Measurements from ENCODE around the gene GLO1.

Gene GLO1
- 108 to 149 reads per million in 2 experiments for total RNA-seq

DNA sequence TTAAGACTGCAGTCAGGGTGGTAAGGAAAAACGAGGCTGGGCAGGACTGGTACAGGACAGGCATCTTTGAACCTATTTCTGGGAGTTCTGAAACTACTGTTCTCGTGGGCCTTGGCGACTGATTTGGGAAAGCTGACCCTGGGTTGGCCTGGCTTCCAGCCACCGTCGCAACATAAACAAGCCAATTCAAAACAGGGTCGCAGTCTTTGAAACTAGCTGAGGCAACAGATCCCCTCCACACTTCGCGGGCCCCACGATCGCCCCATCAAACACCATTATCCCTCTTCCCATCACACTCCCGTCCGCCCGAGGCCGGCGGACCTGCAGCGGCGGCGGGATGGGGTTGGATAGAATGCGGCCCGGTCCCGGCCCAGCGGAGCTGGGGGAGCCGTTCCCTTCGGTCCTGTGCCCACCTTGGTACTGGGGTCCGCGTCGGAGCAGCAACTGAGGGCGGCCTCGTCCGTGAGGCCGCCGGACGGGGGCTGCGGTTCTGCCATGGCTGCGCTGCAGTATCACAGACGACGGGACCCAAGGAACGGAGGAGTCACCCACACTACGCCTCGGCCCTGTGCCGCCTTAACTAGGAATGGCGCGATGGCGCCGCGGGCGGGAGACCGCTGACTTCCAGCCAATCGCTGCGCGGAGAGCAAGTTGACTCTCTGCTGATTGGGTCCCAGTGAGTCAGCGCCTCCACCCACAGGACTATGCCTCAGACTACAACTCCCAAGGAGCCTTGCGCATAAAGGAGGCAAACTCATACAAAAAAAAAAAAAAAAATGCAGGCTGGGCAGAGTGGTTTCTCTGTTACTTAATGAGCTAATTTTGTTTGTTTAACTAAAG is at the start of gene GLO1:
TSS of gene GLO1 (minus strand) at position 588 of the 840 bp plus-strand sequence. CDS start at position 497, 91 bp downstream.
- peak; percentile 94 for DNase-seq (ENCODE audit: low read depth)

DNA sequence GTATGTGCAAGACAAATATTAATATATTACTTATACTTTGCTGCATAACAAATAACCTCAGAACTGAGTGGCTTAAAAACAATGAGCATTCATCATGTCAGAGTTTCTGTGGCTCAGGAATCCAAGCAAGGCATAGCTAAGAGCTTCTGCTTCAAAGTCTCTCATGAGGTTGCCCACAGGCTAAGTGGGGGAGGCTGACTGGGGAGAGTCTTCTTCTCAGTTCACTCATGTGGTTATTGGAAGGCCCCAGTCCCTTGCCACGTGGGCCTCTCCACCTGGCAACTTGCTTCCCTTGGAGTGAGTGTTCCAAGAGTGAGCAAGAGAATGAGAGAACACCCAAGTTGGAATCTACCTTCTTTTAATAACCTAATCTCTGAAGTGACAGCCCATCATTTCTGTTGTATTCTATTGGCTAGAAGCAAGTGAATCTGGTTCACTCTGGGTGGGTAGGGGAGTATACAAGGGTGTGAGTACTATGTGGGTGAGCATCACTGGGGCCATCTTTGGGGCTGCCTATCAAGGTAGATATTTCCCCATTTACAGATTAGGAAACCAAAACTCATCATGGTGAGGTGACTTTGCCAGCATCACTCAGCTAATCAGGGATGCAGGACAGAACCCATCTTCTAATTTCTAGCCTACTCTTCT is 48.1 kb upstream of the GLO1 start:
- no peak for DNase-seq (ENCODE audit: low read depth)

DNA sequence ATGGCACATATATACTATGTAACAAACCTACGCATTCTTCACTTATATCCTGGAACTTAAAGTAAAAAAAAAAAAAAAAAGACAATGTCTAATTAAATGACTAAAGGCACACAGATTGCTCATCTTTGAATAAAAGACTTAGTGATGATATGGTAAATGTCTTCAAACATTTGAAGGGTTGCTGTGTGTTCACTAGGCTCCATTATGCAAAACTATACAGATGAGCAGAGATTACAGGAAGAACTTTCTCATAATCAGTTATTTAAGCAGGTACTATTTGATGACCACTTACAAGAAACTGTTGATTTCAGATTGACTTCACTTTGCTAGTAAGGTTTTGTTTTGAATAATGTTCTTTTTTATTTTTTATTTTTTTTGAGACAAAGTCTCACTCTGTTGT is 46.5 kb upstream of the GLO1 start:
- no peak for DNase-seq (ENCODE audit: low read depth)

DNA sequence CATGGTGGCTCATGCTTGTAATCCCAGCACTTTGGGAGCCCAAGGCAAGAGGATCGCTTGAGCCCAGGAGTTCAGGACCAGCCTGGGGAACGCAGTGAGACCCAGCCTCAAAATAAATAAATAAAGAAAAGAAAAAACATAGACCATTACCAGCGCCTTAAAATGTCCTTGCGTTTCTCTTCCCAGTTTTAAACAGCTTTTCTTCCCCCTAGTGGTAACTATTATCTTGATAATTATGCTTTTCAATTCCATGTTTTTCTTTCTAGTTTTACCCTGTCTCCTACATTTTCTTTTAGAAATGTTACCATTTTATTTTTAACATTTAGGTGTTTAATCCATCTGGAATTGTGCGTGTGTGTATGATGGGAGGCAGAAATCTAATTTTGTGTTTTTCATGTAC is 36.6 kb upstream of the GLO1 start:
- no peak for DNase-seq (ENCODE audit: low read depth)

DNA sequence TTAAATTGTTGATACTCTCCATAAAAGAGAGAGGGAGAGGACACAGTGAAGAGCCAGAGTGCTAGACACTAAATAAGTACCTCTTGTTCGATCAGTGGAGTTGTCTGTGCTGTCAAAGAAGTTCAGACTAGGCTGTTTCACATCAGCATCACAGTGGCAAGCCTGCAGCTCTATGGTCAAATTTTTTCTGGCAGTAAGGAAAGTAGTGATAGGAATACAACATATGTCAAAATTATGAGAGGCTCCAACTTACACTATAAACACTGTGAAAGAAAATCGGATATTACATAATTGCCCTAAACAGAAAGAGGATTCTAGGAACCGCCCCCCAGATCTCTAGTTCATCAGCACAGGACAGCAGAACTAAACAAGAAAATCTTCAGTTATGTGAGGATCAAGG is 35.3 kb upstream of the GLO1 start:
- no peak for DNase-seq (ENCODE audit: low read depth)

DNA sequence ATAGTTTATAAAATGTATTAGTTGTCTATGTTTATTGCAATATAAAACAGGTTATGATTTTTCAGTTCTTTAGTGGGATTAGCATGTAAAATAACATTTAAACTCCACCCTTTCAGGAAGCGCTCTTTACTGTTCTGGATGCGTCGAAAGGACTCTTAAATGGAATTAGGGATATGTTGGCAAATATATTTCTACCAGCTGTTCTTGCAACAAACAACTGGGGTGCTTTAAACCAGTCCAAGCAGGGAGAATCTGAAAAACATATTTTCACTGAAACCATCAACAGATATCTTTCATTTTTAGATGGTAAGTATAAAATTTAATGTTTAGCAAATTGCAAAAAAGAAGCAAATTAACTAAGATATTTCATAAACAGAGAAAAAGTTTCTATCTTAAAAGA is 34.0 kb upstream of the GLO1 start:
- no peak for DNase-seq (ENCODE audit: low read depth)

DNA sequence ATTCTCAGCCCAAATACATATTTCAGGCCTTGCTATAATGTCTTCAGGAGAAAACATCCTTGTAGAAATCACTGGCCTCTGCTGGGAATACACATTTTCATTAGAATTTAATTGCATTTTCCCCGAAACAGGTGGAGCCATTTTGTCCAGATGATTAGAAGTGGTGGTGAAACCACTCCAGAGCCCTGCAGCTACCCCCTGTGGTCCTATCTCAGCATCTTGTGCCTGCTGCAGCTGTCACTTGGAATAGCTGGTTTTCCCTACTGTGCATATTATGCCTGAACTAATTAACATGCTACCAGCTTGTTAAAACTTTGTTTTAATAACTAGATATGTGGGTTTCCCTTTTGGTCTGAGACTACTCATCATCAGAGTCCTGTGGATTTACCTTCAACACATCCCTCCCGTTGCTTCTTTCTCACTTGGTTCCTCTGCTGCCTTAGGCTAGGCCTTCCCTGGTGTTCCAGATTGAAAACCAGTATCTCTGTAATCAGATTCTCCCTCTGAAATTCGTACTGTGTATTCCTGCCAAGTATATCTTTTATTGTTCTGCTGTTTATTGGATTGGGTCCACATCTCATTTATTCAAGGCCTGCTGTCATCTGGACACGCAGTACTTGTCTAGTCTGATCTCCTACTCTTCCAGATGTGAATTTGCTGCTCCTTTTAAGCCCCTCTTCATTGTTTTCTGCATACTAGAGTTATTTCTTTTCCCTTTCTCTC is 27.4 kb upstream of the GLO1 start:
- DNase-seq (ENCODE audit: low read depth): no peak

DNA sequence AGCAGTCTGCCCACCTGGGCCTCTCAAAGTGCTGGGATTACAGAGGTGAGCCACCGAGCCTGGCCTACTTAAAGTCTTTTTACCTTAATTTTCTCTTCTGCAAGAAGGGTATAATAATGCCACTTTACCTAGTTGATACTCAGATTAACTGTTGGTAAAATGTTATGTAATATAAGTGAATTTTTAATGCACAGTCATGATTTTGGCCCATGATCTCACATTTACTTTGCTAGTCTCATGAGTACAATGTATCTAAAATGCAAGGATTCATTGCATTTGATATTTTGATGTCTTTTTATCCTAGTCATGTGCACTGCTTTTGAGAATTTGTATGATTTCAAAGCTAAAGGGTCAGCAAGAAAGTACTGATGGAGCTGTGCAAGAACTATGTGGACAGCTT is 25.3 kb upstream of the GLO1 start:
- no peak for DNase-seq (ENCODE audit: low read depth)

DNA sequence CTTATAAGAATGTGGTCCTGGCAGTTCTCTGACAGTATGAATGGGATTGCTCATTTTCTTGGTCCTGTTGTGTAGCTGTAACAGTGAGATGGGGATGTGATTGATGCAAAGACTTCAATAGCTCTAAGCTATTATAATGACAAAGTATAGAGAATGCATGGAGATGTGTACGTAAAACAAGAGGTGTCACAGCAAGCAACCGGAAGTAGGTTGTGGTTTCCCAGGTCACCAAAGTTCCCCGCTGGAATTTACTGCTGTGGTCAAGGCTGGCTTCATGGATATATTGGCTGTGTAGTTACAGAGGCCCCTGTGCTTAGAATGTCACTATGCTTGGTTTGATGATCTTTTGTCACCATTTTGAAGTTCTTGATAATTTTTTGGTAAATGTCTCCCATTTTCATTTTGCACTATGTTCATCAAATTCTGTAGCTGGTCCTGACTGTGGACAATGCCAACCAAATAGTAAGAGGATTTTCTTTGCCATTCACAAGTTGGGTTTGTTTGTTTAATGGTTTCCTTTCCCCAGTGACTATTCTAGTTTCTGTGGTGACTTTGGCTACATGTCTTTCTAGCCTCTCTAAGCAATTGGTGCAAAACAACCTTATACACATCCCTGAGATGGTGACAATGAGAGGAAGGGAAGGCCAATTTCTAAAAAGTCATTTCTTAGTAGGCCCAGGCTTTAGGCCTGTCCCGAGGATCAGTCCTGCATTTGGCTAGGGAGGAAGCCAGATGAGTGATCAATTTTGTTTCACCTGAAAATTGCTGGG is 22.7 kb upstream of the GLO1 start:
- no peak for DNase-seq (ENCODE audit: low read depth)

DNA sequence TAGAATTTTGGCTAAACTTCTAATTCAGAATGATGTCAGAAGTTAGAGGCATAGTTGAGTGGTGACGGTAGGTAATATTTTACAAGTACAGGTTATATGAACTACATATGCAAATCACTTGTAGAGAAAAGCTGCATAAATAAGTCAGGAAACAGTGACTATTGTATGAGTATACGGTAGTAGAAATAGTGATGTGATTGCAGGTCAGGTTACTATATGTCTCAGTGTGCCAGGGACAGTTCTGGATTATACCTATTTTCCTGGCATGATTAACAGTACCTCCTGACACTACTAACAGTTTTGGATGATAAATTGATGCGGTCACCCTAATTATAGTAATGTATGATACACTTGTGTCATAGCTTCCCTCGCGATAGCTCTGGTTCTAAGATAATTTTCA is 21.4 kb upstream of the GLO1 start:
- no peak for DNase-seq (ENCODE audit: low read depth)

DNA sequence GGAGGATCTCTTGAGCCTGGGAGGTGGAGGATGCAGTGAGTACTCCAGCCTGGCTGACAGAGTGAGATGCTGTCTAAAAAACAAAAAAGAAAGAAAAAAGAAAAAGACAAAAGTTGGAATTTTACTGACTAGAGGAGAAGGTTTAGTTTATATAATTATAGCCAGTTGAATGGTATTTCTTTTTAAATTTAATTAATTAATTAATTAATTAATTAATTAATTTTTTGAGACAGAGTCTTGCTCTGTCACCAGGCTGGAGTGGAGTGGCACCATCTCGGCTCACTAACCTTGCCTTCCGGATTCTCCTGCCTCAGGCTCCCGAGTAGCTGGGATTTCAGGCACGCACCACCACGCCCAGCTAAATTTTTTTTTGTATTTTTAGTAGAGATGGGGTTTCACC is 20.8 kb upstream of the GLO1 start:
- DNase-seq (ENCODE audit: low read depth): no peak

DNA sequence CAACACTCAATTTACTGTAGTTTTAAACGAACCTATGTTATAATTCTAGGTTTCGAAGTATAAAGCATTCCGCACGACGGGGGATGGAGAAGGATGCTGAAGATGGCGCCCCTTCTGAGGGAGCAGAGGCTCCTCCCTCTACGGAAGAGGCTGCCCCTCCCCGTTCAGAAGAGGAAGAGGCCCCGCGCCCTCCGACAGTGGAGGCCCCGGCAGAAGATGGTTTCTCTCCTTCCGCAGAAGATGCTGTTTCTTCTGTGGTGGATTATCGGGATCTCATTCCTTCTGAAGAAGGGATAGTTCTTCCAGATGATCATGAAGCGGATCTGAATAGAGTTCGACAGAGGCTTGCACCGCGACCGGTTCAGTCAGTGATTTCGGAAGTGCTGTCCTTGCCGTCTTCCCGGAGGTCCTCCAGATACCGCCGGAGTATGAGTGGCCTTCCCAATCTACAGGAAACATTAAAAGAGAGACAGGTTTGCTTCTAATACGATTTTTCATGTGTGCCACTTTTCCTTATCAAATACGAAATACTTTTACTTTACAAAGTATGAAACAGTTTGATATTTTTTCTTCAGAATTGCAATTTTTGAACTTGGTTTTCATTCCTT is 19.9 kb upstream of the GLO1 start:
- DNase-seq (ENCODE audit: low read depth): no peak

DNA sequence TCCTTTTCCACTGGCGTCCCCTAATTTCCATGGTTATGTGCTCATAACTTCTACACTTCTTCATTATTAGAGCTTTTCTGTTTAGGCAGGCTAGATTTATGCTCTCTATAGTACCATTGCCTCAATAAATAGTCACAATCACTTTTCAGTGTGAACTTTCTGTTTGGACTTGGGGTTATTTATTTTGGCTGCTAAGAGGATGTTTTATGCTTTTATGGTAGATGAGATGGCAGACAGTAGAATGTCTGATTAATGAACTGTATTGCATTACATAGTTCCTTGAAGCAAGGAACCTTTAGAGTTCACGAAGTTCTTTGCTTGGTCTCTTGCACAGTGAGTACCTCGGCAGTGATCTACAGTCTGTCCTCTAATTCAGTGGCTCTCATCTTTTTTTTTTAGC is 19.1 kb upstream of the GLO1 start:
- DNase-seq (ENCODE audit: low read depth): no peak

DNA sequence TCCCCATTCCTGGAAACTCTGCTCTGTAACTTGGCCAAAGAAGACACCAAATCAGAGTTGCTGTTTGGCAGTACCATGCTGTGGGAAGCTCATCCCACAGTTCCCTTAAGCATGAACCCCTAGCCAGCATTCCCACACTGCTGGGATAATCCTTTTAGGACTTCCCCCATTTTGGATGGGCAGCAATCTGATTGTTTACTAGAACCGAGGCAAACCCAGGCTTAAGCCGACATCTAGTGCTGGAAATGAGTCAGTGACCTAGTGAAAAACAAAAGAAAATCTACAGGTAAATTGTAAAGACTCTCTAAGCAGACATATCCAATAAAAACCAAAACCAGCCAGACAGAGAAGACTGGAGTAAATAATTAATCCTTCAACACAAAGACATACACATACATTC is 17.4 kb upstream of the GLO1 start:
- DNase-seq (ENCODE audit: low read depth): no peak

DNA sequence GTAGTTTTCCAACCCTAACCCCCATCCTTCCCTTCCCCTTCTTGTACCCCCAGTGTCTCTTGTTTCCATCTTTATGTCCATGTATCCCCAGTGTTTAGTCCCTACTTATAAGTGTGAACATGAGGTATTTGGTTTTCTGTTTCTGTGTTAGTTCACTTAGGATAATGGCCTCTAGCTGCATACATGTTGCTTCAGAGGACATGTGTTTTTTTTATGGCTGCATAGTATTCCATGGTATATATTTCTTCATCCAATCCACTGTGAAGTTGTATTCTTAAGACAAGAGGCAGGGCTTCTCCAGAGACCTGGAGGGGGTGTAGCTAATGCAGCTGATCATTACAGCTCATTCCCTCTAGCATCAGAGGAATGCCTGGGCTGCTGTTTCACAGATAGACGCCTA is 16.4 kb upstream of the GLO1 start:
- DNase-seq (ENCODE audit: low read depth): no peak

DNA sequence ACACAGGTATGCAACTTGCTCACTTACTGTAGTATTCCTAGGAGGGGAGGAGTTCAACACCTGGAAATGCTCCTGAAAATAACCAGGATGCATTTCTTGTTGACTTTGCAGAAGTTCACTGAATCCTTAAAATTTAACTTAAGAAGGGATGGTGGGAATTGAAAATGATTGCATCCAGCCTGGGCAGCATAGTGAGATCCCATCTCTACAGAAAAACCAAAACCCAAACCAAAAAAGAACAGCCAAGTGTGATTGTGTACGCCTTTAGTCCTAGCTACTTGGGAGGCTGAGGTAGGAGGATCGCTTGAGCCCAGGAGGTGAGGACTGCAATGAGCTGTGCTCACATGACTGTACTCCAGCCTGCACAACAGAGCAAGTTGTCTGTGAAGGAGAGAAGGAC is 13.9 kb upstream of the GLO1 start:
- no peak for DNase-seq (ENCODE audit: low read depth)

DNA sequence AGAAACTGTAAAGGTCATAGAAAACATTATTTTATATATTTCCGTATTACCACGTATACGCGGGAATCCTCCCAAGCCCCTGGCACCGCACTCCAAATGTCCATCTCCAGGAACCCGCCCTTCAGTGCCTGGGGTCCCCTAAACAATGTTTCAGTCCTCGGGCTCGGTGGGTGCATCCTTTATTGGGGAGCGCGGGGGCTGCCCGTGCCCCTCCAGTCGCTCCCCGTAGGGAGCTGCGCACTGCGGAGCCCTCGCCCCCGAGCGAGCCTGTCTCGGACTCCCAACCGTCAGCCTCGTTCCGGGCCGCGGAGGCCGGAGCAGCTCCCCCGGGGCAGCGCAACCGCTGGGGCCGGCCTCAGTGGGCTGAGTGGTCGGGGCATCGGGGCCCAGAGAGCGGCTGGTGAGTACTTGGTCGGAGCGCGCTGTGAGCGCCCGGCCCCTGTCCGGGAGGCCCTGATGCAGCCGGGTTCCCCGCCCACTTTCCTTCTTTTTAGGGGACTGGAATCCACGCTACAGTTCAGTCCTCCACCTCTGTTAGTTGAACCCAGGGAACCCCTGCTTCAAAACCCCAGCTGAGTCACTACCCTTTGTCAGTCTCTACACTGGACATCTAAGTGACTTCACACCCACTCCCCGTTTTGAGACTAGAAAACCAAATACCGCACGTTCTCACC is 12.2 kb upstream of the GLO1 start, which contains the start of gene DNAH8:
TSS of gene DNAH8 (plus strand) at position 296 of the 674 bp plus-strand sequence. CDS start 7,499 bp downstream, outside the sequence.
- no peak for DNase-seq (ENCODE audit: low read depth)

DNA sequence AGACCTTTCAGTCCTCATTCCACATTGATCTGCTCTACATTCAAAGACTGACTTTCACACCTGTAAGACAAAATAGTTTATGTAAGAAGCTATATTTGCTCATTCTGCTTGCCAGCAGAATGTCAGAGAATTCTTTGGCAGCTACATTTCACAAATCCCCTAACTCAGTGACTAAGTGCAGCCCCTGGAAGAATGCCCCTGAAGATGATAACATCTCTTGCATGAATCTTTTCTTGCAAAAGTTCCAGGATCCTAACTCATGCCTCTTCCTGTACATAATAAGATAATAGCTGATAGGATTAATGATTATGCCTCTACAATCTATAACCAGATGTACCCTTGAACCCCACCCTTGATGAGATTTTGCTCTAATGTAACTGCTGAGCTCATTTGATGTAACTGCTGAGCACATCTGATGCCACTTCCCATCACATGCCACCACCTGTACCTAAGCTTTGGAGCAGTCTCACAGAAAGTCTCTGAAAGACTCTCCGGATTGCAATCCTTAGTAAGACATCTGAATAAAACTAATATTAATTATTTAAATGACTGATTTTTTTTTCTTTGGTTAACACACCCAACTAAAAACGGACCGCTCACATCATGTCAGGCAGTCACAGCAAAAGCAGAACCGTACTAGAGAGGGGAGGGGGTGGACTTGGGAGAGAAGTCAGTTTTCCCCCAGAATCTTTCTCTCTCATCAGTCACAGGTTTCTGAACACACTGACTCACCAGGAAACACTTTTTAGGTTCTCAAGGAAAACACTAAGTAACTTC is 11.5 kb upstream of the GLO1 start:
- DNase-seq (ENCODE audit: low read depth): no peak

DNA sequence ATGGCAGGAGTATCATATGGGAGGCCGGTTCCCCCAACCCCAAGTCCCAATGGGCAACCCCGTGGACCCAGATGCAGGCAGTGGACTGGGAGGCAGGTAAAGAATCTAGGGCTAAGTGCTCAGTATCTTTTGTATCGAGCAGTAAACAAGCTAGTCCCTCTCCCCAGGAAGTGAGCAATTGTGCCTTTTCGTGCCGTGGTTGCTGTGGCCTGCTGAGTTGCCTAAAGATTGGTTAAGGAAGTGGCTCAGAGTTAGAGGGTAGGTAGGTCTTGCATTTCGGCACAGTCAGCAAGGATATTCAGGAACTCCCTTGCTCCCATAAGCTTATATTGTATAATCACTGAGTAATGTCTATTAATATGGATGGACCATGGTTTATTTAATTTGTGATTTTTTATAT is 10.9 kb upstream of the GLO1 start:
- no peak for DNase-seq (ENCODE audit: low read depth)

DNA sequence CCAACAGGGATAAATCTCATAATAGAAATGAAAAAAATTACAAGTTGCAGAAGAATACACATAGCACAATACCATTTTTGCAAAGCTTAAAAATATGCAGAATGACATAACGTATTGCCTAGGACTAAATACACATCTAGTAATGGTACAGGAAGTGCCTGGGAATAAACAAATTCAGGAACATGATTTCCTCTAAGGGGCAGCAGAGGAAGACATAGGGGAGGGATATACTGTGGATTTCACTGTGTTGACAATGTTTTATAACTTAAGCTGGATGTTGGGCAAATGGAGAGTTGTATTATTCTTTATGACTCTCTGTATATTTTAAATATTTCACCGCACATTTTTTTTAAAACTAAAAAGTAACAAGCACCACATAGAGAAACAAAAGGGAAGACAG is 5.6 kb upstream of the GLO1 start:
- DNase-seq (ENCODE audit: low read depth): no peak
